Suprapubic skin (tissue), 3 donors: Measurements from ENCODE around the gene RBMS3.

Source experiments
- POLR2A ChIP-seq, 2 donors: fragments of 450-650 bp; IDR thresholded peaks; one replicate each; pipeline ENCODE4 v1.6.1; 2017; ENCODE audit warnings: antibody characterized with exemption in 2 of 2, mild to moderate bottlenecking in 2 of 2, moderate library complexity in 2 of 2
- TF ChIP-seq, protein P1 (sequence below), 2 donors: fragments of 200-600 bp in 1 of 2; fragments of 450-650 bp in 1 of 2; sonication (generic) in 1 of 2; IDR thresholded peaks; one replicate each; pipeline ENCODE4 v1.5.1; 2016 to 2019; ENCODE audit warnings: antibody characterized with exemption in 2 of 2, mild to moderate bottlenecking in 1 of 2, moderate library complexity in 1 of 2

DNA sequence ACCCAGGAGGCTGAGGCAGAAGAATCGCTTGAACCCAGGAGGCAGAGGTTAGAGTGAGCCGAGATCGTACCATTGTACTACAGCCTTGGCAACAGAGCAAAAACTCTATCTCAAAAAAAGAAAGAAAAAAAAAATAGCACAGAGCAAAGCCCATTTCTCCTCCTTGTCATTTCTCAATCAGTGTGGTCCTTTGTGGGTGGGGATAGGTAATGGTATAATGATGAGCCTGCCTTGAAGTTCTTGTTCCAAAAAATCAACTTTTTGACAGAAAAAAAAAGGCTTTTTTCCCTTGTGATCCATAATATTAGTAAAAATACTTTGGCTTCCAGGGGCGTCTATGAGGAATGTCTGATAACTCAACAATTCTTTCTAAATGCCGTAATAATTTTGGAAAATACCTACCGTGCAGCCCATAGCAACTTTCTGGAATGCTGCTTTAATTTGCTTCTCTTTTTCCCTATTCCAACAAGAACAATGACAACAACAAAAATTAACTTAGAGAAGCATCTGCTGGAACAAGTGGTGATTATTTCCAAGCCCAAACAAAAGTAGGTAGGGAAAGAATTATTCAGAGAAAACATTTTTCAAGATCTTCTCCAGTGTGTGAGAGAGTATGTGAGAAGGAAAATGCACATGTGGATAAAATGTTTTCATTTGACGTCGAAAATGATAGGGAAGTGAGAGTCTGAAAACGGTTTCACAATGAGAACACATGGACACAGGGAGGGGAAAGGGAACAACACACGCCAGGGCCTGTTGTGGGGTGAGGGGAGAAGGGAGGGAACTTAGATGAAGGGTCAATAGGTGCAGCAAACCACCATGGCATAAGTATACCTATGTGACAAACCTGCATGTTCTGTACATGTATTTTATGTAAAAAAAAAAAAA is 337.8 kb downstream of the RBMS3 start:
- no peak for TF ChIP-seq POLR2A (IDR thresholded peaks at IDR 0.05)
- TF ChIP-seq, protein P1, sequence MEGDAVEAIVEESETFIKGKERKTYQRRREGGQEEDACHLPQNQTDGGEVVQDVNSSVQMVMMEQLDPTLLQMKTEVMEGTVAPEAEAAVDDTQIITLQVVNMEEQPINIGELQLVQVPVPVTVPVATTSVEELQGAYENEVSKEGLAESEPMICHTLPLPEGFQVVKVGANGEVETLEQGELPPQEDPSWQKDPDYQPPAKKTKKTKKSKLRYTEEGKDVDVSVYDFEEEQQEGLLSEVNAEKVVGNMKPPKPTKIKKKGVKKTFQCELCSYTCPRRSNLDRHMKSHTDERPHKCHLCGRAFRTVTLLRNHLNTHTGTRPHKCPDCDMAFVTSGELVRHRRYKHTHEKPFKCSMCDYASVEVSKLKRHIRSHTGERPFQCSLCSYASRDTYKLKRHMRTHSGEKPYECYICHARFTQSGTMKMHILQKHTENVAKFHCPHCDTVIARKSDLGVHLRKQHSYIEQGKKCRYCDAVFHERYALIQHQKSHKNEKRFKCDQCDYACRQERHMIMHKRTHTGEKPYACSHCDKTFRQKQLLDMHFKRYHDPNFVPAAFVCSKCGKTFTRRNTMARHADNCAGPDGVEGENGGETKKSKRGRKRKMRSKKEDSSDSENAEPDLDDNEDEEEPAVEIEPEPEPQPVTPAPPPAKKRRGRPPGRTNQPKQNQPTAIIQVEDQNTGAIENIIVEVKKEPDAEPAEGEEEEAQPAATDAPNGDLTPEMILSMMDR (IDR thresholded peaks at IDR 0.05), result no peak
